Transverse colon (tissue), 4 donors: ENCODE data around the gene ACSF3.

Experiments used
- EP300 ChIP-seq: sonication (generic); formaldehyde crosslinking; IDR thresholded peaks from one replicate; pipeline ENCODE4 v1.6.1; 2017; ENCODE audit warnings: antibody characterized with exemption, low read depth
- POLR2A ChIP-seq: fragments of 450-650 bp; IDR thresholded peaks from one replicate; pipeline ENCODE4 v1.6.1; 2016; ENCODE audit warnings: antibody characterized with exemption, mild to moderate bottlenecking, moderate library complexity
- POLR2AphosphoS5 ChIP-seq, 3 donors: sonication (generic); formaldehyde crosslinking; IDR thresholded peaks; one replicate each; pipeline ENCODE4 v1.6.1; 2016; ENCODE audit warnings: antibody characterized with exemption in 3 of 3
- TF ChIP-seq, protein P1 (sequence below), 5 experiments: fragments of 200-600 bp in 3 of 5; fragments of 450-650 bp in 2 of 5; sonication (generic) in 3 of 5; IDR thresholded peaks; 1 replicate in 2 of 5; 2 replicates in 3 of 5; pipeline ENCODE4 v1.5.1; 2016 to 2017; ENCODE audit warnings: antibody characterized with exemption in 5 of 5, inconsistent platforms in 3 of 5, mild to moderate bottlenecking in 2 of 5, moderate library complexity in 1 of 5

DNA sequence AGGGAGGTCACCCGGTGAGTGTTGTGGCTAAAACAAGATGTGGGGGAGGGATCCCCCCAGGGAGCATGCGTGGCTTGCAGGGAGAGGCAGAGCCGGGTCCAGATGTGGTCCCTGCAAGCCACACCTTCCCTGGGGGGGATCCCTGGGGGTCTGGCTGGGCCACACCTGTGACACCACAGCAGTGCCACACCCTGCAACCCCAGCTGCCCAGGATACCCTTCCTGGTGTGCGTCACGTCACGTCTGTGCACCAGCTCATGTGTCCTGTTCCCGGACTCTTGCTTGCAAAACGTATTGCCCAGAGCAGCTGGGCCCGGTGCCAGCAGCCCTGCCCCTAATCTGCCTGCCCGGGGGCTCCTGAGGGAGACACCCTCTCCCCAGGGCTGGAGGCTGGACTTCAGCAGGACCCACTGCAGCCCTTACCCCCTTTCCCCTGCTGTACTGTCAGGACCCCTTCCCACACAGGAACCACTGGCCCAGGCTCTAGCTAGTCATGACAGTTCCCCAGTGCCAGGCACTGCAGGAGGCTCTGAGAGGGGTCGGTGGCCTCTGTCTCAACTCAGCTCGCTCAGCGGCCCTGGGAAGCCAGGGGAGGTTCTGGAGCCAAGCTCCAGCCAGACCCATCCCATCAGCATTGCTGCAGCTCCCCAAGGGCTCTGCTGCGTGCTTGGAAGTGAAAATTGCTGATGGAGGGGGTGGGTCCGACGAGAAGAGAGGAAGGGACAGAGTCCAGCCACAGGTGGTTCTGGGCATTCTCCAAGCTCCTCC lies 25.8 kb upstream of the ACSF3 start:
- TF ChIP-seq, protein P1, sequence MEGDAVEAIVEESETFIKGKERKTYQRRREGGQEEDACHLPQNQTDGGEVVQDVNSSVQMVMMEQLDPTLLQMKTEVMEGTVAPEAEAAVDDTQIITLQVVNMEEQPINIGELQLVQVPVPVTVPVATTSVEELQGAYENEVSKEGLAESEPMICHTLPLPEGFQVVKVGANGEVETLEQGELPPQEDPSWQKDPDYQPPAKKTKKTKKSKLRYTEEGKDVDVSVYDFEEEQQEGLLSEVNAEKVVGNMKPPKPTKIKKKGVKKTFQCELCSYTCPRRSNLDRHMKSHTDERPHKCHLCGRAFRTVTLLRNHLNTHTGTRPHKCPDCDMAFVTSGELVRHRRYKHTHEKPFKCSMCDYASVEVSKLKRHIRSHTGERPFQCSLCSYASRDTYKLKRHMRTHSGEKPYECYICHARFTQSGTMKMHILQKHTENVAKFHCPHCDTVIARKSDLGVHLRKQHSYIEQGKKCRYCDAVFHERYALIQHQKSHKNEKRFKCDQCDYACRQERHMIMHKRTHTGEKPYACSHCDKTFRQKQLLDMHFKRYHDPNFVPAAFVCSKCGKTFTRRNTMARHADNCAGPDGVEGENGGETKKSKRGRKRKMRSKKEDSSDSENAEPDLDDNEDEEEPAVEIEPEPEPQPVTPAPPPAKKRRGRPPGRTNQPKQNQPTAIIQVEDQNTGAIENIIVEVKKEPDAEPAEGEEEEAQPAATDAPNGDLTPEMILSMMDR (IDR thresholded peaks at IDR 0.05) = no peak
- TF ChIP-seq EP300 (no peak), POLR2AphosphoS5 (IDR thresholded peaks at IDR 0.05) (no peak), POLR2A (no peak)
